Ovary (tissue), 3 donors: ENCODE results near the gene TPM4.

Experiments
- POLR2A ChIP-seq: fragments of 450-650 bp; IDR thresholded peaks from one replicate; pipeline ENCODE4 v1.6.1; 2017; ENCODE audit warnings: antibody characterized with exemption, mild to moderate bottlenecking, moderate library complexity
- TF ChIP-seq, protein P1 (sequence below), 3 donors: fragments of 450-650 bp in 2 of 3; fragments of 200-600 bp in 1 of 3; IDR thresholded peaks; one replicate each; pipeline versions ENCODE4 v1.5.1 to v1.8.0; 2016 to 2022; ENCODE audit warnings: antibody characterized with exemption in 3 of 3, mild to moderate bottlenecking in 1 of 3
- donor health status: DM: no; HTN: no; CAD: no.

DNA sequence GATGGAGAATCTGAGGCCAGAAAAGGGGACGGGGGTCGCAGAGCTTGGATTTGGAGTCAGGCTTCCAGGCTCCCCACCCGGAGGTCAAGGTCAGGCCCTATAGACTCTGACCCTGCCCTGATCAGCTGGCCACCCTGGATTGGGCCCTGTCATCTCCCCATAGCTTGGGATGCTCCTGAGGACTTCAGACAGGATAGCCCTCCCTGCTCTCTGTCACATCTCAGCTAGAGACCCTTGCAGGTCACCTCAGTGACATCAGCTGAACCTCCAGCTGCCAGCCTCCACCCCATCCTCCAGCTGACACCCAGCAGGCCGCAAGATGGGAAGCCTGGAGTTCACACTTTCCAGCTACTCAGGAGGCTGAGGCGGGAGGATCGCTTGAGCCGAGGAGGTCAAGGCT is 2.8 kb upstream of the TPM4 start:
- TF ChIP-seq, protein P1, sequence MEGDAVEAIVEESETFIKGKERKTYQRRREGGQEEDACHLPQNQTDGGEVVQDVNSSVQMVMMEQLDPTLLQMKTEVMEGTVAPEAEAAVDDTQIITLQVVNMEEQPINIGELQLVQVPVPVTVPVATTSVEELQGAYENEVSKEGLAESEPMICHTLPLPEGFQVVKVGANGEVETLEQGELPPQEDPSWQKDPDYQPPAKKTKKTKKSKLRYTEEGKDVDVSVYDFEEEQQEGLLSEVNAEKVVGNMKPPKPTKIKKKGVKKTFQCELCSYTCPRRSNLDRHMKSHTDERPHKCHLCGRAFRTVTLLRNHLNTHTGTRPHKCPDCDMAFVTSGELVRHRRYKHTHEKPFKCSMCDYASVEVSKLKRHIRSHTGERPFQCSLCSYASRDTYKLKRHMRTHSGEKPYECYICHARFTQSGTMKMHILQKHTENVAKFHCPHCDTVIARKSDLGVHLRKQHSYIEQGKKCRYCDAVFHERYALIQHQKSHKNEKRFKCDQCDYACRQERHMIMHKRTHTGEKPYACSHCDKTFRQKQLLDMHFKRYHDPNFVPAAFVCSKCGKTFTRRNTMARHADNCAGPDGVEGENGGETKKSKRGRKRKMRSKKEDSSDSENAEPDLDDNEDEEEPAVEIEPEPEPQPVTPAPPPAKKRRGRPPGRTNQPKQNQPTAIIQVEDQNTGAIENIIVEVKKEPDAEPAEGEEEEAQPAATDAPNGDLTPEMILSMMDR (IDR thresholded peaks at IDR 0.05), result no peak
- TF ChIP-seq POLR2A, result no peak
